GM19351 (cell line): ENCODE data around the gene SPEF2.
"Not testable (repeated sequence)": the region's sequence is repeated elsewhere in the genome, so short reads cannot be mapped to it uniquely, and the experiment has no call there.

Experiments used
- ATAC-seq: cut with Tn5 transposase; IDR thresholded peaks from one replicate; pipeline ENCODE4 v1.9.1; 2021; ENCODE audit warnings: mild to moderate bottlenecking, moderate library complexity; ENCODE audit not compliant: unreplicated experiment

SPEF2 gene

GRCh38 chr5:35850967-35851680 lies 233.5 kb downstream of the SPEF2 start:
- no peak for ATAC-seq

- ATAC-seq, result peak; percentile 51
These were observed 234.5 kb downstream of the SPEF2 start for GRCh38 chr5:35852084-35852734.

- ATAC-seq, result no peak
These were observed 235.1 kb downstream of the SPEF2 start for GRCh38 chr5:35852773-35853172.

GRCh38 chr5:35853631-35854030 lies 236.0 kb downstream of the SPEF2 start:
- no peak for ATAC-seq

GRCh38 chr5:35854248-35854647 lies 236.6 kb downstream of the SPEF2 start:
- ATAC-seq, result no peak

GRCh38 chr5:35855187-35855586 lies 237.5 kb downstream of the SPEF2 start:
- ATAC-seq, result no peak

- not testable (repeated sequence) for ATAC-seq
These were observed 238.6 kb downstream of the SPEF2 start for GRCh38 chr5:35856186-35856764.

GRCh38 chr5:35856765-35857351 lies 239.2 kb downstream of the SPEF2 start, which contains the start of gene IL7R:
IL7R (plus strand) TSS chr5:35856891; CDS start chr5:35856978, 87 bp downstream.
- ATAC-seq, result peak; percentile 52

- ATAC-seq, result no peak
These were observed 240.0 kb downstream of the SPEF2 start for GRCh38 chr5:35857606-35858205.

GRCh38 chr5:35859101-35859661 lies 241.5 kb downstream of the SPEF2 start:
- ATAC-seq, result no peak

GRCh38 chr5:35860686-35861085 lies 243.0 kb downstream of the SPEF2 start:
- no peak for ATAC-seq

- no peak for ATAC-seq
These were observed 244.1 kb downstream of the SPEF2 start for GRCh38 chr5:35861718-35862117.

GRCh38 chr5:35862126-35862525 lies 244.5 kb downstream of the SPEF2 start:
- no peak for ATAC-seq

GRCh38 chr5:35863159-35863558 lies 245.5 kb downstream of the SPEF2 start:
- ATAC-seq, result peak; percentile 77
